ENCODE data around the gene LUC7L.
"Not testable (repeated sequence)": the region's sequence is repeated elsewhere in the genome, so short reads cannot be mapped to it uniquely, and the experiment has no call there.

LUC7L gene, protein sequence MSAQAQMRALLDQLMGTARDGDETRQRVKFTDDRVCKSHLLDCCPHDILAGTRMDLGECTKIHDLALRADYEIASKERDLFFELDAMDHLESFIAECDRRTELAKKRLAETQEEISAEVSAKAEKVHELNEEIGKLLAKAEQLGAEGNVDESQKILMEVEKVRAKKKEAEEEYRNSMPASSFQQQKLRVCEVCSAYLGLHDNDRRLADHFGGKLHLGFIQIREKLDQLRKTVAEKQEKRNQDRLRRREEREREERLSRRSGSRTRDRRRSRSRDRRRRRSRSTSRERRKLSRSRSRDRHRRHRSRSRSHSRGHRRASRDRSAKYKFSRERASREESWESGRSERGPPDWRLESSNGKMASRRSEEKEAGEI

DNA sequence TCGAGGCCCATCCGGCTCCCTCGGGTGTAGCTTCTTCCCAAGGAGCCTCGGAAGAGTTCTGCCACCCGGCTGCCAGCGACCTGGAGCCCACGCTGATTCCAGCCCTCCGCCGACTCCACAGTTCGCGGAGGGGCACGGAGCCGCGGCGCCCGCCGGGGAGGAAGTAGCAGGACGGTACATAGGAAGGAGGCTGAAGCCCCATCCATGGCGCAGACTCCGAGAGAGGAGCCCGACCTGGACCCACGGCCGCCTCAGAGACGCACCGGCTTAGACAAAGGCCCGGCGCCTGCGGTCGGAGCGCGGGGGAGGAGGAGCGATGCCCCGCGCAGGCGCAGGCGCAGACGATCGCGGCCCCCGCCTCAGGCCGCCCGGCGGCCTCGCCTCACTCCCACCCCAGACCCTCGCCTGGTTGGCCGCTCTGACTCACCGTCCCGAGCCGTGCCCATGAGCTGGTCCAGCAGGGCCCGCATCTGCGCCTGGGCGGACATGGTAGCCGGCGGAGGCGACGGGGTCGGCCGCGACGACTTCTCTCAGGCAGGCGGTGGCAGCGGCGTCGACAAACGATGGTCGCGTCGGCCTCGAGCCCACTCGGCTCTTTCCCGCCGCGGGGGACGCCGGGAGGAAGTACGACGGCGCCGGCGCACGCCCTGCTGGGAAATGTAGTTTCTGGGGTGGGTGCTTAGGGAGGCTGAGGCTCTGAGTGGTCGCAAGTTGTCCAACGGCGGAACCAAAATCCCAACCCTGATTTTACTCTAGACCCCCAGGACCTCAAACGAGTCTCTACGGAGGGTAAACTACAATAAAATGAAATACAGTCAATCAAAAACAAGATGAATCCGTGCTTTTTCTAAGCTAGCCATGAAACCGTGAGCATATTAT is at the start of gene LUC7L:
Gene LUC7L, minus strand, starts transcription at position 598 of the 879 bp plus-strand sequence. Its CDS starts 110 bp downstream, at position 488.
- peak; percentile 80 for DNase-seq

GRCh38 chr16:278863-279366 is 49.7 kb upstream of the LUC7L start:
- DNase-seq: peak; percentile 87

DNA sequence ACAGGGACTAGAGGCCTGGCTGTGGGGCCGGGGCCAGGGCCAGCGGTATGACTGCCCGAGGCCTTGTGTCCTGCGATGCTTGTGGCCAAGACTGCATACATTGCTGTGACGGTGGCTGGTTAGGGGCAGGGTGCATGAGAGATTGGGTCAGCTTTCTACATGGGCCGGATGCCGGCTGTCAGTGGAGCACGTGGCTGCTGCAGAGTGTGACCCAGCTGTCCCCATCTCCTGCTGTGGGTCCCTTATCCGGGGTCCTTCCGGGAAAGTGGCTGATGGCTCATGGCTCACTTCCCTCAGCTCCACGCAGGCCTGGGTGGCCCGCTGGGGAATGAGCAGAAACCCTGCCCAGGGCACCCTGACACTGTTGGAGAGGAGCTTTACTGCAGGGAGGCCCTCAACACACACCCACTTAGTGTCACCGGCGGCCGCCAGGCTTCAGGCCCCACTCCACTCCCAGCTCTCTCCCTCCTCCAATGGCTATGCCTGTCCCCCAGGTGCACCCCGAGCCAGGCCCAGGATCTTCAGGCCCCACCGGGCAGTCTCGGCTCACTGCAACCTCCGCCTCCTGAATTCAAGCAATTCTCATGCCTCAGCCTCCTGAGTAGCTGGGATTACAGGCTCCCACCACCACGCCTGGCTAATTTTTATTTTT is 47.3 kb upstream of the LUC7L start:
- DNase-seq: no peak

GRCh38 chr16:275786-276232 is 46.6 kb upstream of the LUC7L start, which contains the start of gene RGS11:
Gene RGS11 (minus strand): TSS chr16:275944. CDS start chr16:275911, 33 bp downstream.
- no peak for DNase-seq

DNA sequence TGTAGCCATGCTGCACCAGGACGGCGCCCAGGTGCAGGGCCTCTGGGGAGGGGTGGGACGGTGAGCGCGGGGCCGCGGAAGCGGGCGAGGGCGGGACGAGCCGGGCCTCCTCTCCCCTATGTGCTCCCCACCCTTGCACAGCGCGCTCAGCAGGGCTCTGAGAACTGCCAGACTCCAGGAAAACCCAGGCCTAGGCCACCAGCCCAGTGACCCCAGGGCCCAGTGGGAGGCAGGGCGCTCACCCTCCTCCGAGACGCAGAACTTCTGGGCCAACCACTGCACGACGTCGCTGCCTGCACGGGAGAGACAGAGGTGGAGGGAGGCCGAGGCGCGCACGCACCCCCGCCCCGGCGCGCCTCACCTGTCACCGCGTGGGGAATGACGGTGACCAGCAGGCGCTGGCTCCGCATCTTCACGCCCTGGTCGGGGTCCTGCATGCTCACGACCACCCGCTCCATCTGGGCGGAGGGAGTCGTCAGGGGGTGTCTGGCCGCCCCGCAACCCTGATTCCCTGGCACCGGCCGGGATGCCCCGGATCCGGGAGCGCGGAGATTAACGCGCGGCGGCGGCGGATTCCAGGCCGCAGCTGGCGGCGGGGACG is 45.9 kb upstream of the LUC7L start:
- DNase-seq: no peak

- no peak for DNase-seq
Measured at GRCh38 chr16:273547-274421, 44.5 kb upstream of the LUC7L start.

DNA sequence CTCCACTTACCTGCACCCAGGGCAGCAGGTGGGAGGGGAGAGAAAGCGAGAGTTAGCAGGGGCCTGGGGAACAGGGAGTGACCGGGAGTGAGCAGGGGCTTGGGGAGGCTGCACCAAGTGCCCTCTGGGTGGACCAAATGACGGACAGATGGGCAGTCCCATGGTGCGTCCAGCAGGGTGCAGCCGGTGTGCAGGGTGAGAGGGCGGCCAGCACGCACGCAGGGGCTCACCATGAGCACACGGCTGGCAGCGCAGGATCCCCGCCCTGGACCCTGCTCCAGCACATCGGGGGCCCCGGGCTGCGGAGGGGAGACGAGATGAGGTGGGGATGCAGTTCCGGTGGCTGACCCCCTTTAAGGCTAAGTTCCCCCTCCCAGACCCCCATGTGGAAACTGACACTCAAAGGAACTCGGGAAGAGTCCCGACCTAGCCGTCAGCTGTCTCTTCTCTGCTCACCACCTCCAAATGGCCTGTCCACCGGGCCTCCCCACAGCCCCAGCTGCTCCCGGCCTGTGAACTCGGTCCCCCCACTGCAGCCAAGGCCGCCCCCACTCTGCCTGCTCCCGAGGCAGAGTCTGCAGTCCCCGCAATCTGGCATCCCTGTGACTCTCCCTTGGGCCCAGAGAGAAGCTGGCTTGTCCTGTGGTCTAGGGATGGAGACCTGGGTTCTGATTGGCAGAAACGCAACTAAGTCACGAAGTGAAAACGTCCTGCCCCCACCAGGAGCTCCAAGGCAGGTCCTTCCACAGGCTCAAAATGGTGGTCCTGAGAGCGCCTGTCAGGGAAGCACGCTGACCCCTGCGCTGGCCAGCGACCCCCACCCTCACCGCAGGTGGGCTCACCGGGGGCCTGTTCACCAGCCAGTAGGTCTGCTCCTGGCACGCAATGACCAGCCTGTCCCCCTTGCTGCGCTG is 43.6 kb upstream of the LUC7L start:
- no peak for DNase-seq

DNA sequence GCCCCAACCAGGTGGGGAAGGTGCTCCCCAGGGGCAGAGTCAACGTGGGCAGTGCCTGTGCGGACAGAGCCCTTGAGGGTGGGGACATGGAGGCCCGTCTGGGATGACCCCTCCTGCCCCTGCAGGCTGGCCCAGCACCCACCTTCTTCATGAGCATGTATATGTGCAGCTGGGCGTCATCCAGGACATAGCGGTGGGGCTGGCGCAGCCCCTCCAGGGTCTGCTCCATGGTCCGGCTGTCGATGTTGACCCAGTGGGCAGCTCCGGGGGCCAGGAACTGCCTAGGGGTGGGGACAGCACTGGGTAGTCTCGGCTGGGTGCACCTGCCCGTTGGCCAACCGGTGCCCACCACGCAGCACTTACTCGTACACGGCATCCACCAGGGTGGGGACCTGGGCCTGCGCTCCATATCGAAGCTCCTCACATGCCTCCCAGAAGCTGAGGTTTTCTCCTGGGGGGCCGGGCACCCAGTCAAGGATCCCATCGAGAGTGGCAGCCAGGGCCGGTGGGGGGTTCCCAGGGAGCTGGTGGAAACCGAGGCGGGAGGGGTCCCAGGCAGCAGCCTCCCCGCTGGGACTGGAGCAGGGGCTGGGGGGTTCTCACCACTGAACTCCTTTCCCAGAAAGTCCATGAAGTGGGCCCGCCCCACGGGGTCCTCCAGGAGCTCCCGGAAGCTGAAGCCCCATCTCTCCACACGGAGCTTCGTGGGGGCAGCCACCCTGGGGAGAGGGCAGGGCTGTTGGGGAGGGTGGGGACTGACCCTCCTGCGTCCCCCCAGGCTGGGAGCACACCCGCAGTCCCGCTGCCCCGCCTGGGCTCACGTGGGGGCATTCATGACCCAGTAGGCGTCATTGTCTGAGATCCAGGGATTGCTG is 41.4 kb upstream of the LUC7L start:
- DNase-seq: no peak

- no peak for DNase-seq
Measured at GRCh38 chr16:269061-269796, 40.0 kb upstream of the LUC7L start.

GRCh38 chr16:268141-269053 is 39.1 kb upstream of the LUC7L start:
- no peak for DNase-seq

- DNase-seq: not testable (repeated sequence)
Measured at GRCh38 chr16:267562-267961, 38.3 kb upstream of the LUC7L start.

- DNase-seq: no peak
Measured at GRCh38 chr16:266258-267164, 37.3 kb upstream of the LUC7L start.

- no peak for DNase-seq
Measured at GRCh38 chr16:265711-266110, 36.5 kb upstream of the LUC7L start.

- DNase-seq: no peak
Measured at GRCh38 chr16:265002-265529, 35.8 kb upstream of the LUC7L start.

DNA sequence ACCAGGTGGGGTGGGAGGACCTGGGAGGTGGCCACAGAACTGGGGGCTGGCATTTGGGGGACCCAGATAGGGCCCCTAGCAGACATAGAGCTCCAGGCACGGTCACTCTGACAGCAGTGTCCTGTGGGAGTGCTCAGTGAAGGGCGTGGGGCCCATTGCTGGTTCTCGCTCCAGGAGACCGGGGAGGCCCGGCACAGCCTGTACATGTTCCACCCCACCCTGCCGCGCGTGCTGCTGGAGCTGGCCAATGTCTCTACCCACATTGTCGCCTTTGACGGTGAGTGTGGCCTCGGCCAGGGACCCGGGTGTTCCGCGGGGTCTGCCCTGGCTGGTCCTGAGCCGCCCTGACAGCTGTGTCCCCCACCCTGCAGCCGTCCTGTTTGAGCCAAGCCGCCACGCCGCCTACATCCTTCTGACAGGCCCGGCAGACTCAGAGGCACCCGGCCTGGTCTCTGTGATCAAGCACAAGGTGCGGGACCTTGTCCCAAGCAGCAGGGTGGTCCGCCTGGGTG is 35.2 kb upstream of the LUC7L start:
- no peak for DNase-seq

- no peak for DNase-seq
Measured at GRCh38 chr16:263944-264343, 34.7 kb upstream of the LUC7L start.

Data from NCI-H2029 (cell line).